Lower leg skin (tissue), 3 donors: ENCODE measurements around the gene ATP5PB.

Experiments
- CTCF ChIP-seq, 3 donors: fragments of 450-650 bp; IDR thresholded peaks; one replicate each; pipeline ENCODE4 v1.5.1; 2016; ENCODE audit warnings: antibody characterized with exemption in 3 of 3, mild to moderate bottlenecking in 3 of 3, moderate library complexity in 2 of 3
- POLR2A ChIP-seq, 2 donors: fragments of 450-650 bp; IDR thresholded peaks; one replicate each; pipeline ENCODE4 v1.6.1; 2016 to 2017; ENCODE audit warnings: antibody characterized with exemption in 2 of 2, mild to moderate bottlenecking in 1 of 2, moderate library complexity in 1 of 2

GRCh38 chr1:111483876-111484275 is 34.6 kb downstream of the ATP5PB start:
- no peak for TF ChIP-seq POLR2A (IDR thresholded peaks at IDR 0.05)
- TF ChIP-seq CTCF (IDR thresholded peaks at IDR 0.05), result no peak
